ENCODE measurements around the gene SPART. TPM values are rescaled to one million over a fixed set of nuclear protein-coding genes. Genes with fewer than 3 reads are reported as not detected.
"Not testable (repeated sequence)": the region's sequence is repeated elsewhere in the genome, so short reads cannot be mapped to it uniquely, and the experiment has no call there.

SPART gene
- total RNA-seq, 3 donors from 2014 or later (not counting 1 experiment from before 2014, with no cell fraction given), result 29.2 to 31.2 (median 30.6) TPM

DNA sequence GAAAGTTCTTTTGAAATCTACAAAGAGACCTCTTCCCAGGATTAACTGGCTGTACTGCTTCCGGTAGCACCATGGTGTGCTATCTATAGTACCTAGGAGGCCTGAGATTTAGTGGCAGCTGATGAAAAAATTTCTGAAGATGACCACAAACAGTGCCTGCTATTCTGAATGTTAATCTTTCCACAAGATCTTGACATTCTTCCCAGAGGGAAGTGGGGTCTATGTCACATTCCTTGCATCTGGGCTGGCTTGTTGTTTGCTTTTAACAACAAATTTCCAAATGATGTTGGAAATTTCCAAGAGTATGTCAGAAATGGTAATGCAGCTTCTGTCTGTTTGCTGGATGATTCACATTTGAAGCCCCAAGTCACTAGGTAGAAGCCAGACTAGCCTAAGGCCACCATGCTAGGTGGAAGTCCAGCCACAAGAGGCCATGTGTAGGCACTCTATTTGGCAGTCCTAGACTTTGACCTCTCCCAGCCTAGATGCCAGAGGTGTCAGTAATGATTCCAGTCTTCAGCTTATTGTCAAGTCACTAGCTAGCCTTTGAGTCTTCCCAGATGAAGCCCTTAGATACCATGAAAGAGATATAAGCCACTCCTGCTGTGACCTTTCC lies 22.1 kb downstream of the SPART start:
- Mint-ChIP-seq H3K36me3 (peaks cover 27% of the 10 kb centered on the region), H3K27me3 (ENCODE audit: low read depth in 2 of 2) (no peaks in the 10 kb centered on the region), H3K27ac (no peak overlapping the region), H3K4me1 (peaks cover 36 to 44% of the 10 kb centered on the region in 2 donors), H3K4me3 (no peak overlapping the region), H3K9me3 (no peaks in the 10 kb centered on the region)
- Histone ChIP-seq H3K4me3 (ENCODE audit: low read length) (no peak overlapping the region), H3K27ac (ENCODE audit: low read length) (no peak overlapping the region), H3K27me3 (ENCODE audit: control insufficient read depth, insufficient read depth, low read length) (no peaks in the 10 kb centered on the region), H3K9me3 (ENCODE audit: control insufficient read depth, insufficient read depth, low read length) (no peaks in the 10 kb centered on the region), H3K4me1 (ENCODE audit: control insufficient read depth, insufficient read depth, low read length) (no peaks in the 10 kb centered on the region), H3K36me3 (ENCODE audit: control insufficient read depth, insufficient read depth, low read length) (peaks cover 24% of the 10 kb centered on the region)
- DNase-seq, result no peak
- intact Hi-C loops (cut with micrococcal nuclease), result no loop called here
- no peak for ATAC-seq
- 100% methylated on average over 1 of the region's 1 CpG for whole genome bisulfite sequencing (ENCODE audit: insufficient coverage)
- TF ChIP-seq, protein P1, sequence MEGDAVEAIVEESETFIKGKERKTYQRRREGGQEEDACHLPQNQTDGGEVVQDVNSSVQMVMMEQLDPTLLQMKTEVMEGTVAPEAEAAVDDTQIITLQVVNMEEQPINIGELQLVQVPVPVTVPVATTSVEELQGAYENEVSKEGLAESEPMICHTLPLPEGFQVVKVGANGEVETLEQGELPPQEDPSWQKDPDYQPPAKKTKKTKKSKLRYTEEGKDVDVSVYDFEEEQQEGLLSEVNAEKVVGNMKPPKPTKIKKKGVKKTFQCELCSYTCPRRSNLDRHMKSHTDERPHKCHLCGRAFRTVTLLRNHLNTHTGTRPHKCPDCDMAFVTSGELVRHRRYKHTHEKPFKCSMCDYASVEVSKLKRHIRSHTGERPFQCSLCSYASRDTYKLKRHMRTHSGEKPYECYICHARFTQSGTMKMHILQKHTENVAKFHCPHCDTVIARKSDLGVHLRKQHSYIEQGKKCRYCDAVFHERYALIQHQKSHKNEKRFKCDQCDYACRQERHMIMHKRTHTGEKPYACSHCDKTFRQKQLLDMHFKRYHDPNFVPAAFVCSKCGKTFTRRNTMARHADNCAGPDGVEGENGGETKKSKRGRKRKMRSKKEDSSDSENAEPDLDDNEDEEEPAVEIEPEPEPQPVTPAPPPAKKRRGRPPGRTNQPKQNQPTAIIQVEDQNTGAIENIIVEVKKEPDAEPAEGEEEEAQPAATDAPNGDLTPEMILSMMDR (IDR thresholded peaks at IDR 0.05), result no peak

DNA sequence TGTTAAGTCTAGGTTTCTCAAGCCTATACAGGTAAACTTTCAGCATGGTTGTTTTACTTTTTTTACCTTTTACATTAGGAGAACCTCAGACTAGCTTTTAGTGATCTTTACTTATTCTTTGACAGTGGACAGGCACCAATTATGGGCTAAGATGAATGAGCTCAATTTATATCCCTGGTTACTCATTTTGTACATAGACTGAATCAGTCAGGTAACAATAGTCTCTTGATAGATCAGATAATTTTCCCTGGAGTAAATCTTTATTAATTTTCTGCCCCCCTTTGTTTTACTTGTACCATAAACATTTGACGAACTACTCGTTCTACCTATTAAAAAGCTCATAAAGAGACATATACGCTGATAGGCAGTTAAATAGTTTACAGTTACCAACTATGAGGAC lies 22.8 kb downstream of the SPART start:
- Mint-ChIP-seq H3K9me3 (no peaks in the 10 kb centered on the region), H3K4me1 (peaks cover 31 to 44% of the 10 kb centered on the region in 2 donors), H3K4me3 (no peak overlapping the region), H3K27me3 (ENCODE audit: low read depth in 2 of 2) (no peaks in the 10 kb centered on the region), H3K36me3 (peaks cover 22% of the 10 kb centered on the region), H3K27ac (no peak overlapping the region)
- DNase-seq, result no peak
- Histone ChIP-seq H3K36me3 (ENCODE audit: control insufficient read depth, insufficient read depth, low read length) (peaks cover 21% of the 10 kb centered on the region), H3K4me1 (ENCODE audit: control insufficient read depth, insufficient read depth, low read length) (no peaks in the 10 kb centered on the region), H3K4me3 (ENCODE audit: low read length) (no peak overlapping the region), H3K27me3 (ENCODE audit: control insufficient read depth, insufficient read depth, low read length) (no peaks in the 10 kb centered on the region), H3K27ac (ENCODE audit: low read length) (no peak overlapping the region), H3K9me3 (ENCODE audit: control insufficient read depth, insufficient read depth, low read length) (no peaks in the 10 kb centered on the region)
- intact Hi-C loops (cut with micrococcal nuclease), result no loop called here
- ATAC-seq, result no peak
- no CpG with 5 or more reads among the region's 3 CpGs for WGBS (ENCODE audit: insufficient coverage)
- TF ChIP-seq, protein P1 (IDR thresholded peaks at IDR 0.05), result no peak

DNA sequence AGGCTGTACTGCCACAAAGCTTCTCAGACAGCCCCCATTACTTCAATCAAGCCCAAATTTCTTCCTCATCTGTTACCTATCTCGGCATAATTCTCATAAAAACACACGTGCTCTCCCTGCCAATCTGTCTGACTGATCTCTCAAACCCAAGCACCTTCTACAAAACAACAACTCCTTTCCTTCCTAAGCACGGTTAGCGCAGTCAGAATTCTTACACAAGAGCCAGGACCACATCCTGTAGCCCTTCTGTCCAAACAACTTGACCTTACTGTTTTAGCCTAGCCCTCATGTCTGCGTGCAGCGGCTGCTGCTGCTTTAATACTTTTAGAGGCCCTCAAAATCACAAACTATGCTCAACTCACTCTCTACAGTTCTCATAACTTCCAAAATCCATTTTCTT lies 26.4 kb downstream of the SPART start:
- DNase-seq; H3K27me3 Mint-ChIP-seq (ENCODE audit: low read depth in 2 of 2); H3K9me3 ChIP-seq (ENCODE audit: control insufficient read depth, insufficient read depth, low read length); ATAC-seq; H3K27ac ChIP-seq (ENCODE audit: low read length); H3K9me3 Mint-ChIP-seq; H3K36me3 ChIP-seq (ENCODE audit: control insufficient read depth, insufficient read depth, low read length); H3K27me3 ChIP-seq (ENCODE audit: control insufficient read depth, insufficient read depth, low read length); H3K4me3 ChIP-seq (ENCODE audit: low read length); H3K4me1 ChIP-seq (ENCODE audit: control insufficient read depth, insufficient read depth, low read length); intact Hi-C loops (cut with micrococcal nuclease): not testable (repeated sequence)
- Mint-ChIP-seq H3K27ac (peak overlapping the region; percentile 54 to 75), H3K36me3 (peaks cover 20% of the 10 kb centered on the region), H3K4me3 (peak overlapping the region; percentile 51), H3K4me1 (peaks cover 37 to 41% of the 10 kb centered on the region in 2 donors)
- WGBS (ENCODE audit: insufficient coverage), result 41% methylated on average over 6 of the region's 6 CpGs

DNA sequence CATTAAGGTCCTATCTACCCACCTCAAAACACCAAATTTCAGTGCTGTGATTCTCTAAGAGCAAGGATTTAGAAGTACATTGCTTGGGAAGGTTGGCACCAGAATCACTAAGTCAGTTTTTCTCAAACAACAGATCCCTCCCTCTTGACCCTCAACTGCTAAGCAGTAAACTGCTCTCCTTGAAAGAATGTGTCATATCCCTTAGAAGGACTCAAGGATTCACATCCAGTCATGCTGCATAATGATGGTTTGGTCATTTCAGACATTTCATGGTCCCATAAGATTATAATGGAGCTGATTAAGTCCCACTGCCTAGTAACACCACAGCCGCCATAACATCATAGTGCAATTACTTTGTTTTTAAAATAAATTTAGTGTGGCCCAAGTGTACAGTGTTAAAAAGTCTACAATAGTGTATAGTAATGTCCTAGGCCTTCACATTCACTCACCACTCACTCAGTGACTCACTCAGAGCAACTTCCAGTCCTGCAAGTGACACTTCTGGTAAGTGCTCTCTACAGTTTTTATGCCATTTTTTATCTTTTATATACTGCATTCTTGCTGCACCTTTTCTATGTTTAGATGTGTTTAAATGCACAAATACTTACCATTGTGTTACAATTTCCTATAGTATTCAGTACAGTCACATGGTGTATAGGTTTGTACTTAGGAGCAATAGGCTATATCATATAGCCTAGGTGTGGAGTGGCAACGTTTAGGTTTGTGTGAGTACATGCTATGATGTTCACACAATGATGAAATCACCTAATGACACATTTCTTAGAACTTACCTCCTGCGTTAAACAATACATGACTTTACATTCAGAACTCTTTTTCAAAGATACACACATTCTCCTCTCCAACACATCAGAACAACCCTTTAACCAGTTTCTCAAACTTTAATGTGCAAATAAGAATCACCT lies 32.9 kb downstream of the SPART start:
- Histone ChIP-seq H3K4me1 (ENCODE audit: control insufficient read depth, insufficient read depth, low read length) (no peaks in the 10 kb centered on the region), H3K9me3 (ENCODE audit: control insufficient read depth, insufficient read depth, low read length) (no peaks in the 10 kb centered on the region), H3K4me3 (ENCODE audit: low read length) (no peak overlapping the region), H3K36me3 (ENCODE audit: control insufficient read depth, insufficient read depth, low read length) (peaks cover 18% of the 10 kb centered on the region), H3K27me3 (ENCODE audit: control insufficient read depth, insufficient read depth, low read length) (no peaks in the 10 kb centered on the region), H3K27ac (ENCODE audit: low read length) (no peak overlapping the region)
- H3K27me3 Mint-ChIP-seq (ENCODE audit: low read depth in 2 of 2), result no peaks in the 10 kb centered on the region
- intact Hi-C loops (cut with micrococcal nuclease), result no loop called here
- TF ChIP-seq, protein P1 (IDR thresholded peaks at IDR 0.05), result no peak
- H3K27ac Mint-ChIP-seq, result no peak overlapping the region
- H3K4me1 Mint-ChIP-seq, result peaks cover 11 to 26% of the 10 kb centered on the region in 2 donors
- no peak overlapping the region for H3K4me3 Mint-ChIP-seq
- 100% methylated on average over 1 of the region's 3 CpGs for WGBS (ENCODE audit: insufficient coverage)
- peaks cover 13% of the 10 kb centered on the region for H3K36me3 Mint-ChIP-seq
- no peaks in the 10 kb centered on the region for H3K9me3 Mint-ChIP-seq
- DNase-seq (no peak), ATAC-seq (no peak)
